ENCODE results near the gene THAP7.

The THAP7 gene

DNA sequence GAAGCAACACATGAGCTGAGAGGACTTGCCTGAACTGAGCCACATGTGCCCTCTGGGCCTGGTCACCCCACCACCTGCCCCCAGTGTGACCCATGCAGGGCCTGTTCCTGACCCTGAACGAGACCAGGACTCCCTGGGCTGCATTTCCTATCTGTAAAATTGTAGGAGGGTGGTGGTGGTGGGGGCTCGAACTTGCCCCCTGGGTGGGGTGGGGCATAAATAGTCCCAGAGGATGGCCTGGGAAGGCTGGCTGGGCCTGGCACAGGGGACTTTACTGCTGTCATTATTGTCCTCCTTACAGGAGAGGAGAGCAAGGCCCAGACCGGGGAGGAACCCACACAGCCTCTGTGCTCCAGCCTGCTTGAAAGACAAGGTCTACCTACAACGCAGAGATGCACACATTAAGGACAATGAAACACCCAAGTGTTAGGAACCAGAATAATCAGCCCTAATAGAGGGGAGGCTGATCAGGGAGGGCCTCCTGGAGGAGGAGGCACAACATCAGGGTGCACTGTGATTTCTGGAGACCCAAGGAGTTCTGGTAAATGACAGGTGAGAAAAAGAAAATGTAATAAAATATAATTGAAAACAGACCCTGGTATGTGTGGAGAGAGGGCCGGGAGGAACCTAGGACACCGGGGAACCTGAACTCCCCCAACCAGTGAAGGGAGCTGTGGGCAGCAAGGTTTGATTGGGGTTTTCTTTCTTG lies 37.7 kb downstream of the THAP7 start:
- no peak for DNase-seq (ENCODE audit: low read depth)

DNA sequence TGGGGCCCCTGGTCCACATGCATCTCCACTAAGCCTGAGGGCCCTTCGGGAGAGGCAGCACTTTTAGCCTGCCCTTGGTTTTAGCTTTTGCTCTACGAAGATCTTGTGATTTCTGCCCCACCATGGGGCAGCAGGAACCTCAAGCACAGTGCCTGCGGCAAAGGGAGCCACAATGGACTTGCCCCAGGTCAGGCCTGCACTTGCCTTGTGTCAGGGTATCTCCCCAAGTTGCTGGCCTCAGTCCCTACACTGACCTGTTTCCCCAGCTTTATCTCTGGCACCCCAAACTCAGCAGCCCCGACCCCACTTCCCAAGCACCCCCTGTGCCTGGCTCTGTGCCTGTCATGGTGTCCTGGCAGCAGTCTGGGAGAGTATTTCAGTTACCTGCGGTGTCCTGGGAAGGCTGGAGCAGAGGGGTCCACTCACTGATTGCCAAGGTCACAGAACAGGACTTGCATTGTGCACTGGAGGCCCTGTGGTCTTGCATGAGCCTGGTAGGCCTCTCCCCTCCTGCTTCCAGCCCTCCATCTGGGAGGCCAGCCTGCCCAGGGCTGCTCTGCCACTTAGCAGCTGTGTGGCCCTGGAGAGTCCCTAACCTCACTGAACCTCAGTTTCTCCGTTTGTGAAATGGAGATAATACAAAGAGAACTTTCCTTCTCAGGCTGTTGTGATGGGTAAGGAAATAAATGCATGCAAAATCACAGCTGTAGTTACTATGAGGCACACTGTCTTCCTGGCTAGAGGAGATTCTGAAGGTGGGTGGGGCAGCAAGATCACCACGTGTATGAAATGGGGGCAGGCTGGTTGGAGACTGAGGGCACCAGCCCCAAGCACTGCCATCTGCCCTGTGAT lies 38.5 kb downstream of the THAP7 start:
- DNase-seq (ENCODE audit: low read depth): no peak

GRCh38 chr22:20962491-20962945 lies 39.4 kb downstream of the THAP7 start:
- DNase-seq (ENCODE audit: low read depth): no peak

GRCh38 chr22:20960609-20961008 lies 41.3 kb downstream of the THAP7 start:
- DNase-seq (ENCODE audit: low read depth): no peak

GRCh38 chr22:20959578-20960461 lies 42.1 kb downstream of the THAP7 start:
- DNase-seq (ENCODE audit: low read depth): no peak

GRCh38 chr22:20957683-20958431 lies 44.1 kb downstream of the THAP7 start:
- DNase-seq (ENCODE audit: low read depth): no peak

- no peak for DNase-seq (ENCODE audit: low read depth)
Observed at GRCh38 chr22:20957102-20957682, 44.7 kb downstream of the THAP7 start.

DNA sequence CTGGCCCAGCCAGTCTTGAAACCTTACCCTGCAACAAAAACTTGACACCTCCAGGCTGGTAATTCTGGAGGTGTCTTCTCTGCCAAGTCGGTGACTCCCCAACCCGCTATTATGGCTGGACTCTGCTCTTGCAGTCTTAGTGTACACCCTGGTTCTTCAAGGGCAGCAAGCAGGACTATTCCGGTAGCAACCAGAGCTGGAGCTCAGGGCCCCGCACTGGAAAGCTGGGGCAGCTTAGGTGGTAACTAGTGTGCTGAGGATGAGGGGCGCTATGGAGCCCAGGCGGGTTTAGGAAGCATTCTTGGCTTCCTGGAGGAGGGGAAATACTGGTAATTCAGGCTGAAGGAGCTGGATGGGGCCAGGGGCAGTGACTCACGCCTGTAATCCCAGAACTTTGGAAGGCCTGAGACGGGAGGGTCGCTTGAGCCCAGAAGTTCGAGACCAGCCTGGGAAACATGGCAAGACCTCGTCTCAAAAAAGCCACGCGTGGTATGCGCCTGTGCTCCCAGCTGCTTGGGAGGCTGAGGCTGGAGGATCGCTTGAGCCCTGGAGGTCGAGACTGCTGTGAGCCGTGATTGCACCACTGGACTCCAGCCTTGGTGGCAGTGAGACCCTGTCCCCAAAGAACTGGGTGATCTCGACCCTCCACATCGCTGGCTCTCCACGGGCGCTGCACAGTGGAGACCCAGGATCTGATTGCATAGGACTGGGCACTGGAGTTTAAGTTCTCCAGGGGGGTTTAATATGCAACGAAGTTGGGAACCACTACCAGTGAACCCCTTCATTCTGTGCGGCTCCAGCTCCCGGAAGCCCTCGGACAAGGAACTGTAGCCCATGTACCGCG lies 45.4 kb downstream of the THAP7 start:
- peak; percentile 54 for DNase-seq (ENCODE audit: low read depth)

DNA sequence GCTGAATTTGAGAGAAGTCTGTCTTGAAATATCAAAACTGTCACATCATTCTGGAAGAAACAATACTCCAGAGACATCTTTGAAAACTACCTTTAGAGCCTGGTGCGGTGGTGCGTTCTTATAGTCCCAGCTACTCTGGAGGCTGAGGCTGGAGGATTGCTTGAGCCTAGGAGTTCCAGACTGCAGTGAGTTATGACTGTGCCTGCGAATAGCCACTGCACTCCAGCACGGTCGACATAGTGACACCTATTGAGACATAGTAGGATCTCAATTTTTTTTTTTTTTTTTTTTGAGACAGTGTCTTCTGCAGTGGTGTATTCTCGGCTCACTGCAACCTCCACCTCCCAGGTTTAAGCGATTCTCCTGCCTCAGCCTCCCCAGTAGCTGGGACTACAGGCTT lies 46.4 kb downstream of the THAP7 start:
- DNase-seq (ENCODE audit: low read depth): no peak

DNA sequence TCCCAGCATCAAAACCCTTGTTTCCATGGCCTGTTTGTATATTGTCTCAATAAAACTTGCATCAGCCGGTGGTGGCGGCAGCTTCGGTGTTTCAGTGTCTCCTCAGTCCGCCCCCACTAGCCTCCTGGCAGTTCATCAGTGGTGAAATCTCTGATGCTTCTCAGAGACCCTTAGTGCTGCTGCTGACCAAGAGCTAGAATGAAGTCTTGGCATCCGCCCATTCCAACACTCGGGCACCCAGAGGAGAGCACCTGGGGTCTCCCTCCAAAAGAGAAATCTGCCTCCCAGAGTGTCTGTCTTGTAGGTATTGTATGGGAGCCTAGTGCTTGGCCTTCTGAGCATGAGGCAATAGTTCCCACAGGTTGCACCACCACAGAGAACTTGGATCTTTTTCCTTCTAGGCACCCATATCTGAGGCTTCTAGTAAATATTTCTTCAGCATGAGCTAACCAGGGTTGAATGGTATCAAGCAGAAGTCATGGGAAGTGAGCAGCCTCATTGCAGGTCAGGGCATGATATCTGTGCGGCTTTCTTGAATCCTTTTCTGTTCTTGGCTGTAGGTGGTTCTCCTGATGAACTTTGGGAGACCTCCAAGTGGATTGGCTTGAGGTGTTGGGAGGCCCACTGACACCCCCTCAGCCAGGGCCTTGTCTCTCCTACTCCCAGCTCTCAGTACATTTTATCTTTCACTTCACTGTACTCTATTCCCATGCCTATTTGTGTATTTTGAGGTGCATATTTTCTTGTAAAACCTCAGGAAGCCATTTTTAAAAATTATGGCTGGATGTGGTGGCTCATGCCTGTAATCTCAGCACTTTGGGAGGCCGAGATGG lies 48.0 kb downstream of the THAP7 start:
- DNase-seq (ENCODE audit: low read depth): peak; percentile 99

DNA sequence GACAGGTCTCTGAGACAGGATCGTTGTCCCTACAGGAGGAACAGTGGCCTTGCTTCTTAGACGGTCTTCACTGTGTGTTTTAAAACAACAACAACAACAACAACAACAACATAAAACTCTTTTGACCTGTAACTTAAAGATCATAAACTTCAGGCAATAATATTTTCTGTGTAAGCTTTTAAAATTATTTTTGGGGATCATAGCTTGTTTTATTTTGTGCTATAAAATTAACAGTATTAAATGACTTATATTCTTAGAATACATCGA lies 48.6 kb downstream of the THAP7 start:
- no peak for DNase-seq (ENCODE audit: low read depth)

GRCh38 chr22:20952544-20953341 lies 49.2 kb downstream of the THAP7 start:
- DNase-seq (ENCODE audit: low read depth): no peak

GRCh38 chr22:20951932-20952380 lies 50.0 kb downstream of the THAP7 start:
- DNase-seq (ENCODE audit: low read depth): no peak

- DNase-seq (ENCODE audit: low read depth): no peak
Observed at GRCh38 chr22:20951151-20951931, 50.6 kb downstream of the THAP7 start.

DNA sequence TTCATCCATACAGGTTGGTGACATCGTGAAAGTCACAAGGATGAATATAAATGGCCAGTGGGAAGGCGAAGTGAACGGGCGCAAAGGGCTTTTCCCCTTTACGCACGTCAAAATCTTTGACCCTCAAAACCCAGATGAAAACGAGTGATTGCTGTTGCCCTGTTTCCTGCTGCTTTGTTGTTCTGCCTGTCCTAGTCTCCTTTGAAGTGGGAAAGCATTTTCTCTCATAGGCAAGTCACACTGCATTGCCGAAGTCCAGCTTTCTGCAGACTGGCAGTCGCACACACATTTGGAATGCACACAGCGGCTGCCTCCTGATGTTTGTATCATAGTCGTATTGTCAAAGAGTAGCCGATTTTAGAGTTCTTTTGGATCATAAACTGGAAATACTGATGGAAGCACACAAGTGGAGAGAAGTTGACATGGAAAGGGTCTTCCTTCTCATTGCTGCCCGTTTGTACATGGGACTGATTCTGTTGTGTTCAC lies 52.2 kb downstream of the THAP7 start:
- no peak for DNase-seq (ENCODE audit: low read depth)

Data from amniotic epithelial cell (primary cell).